ENCODE results near the gene CMIP. TPM values are rescaled to one million over a fixed set of nuclear protein-coding genes. Genes with fewer than 3 reads are reported as not detected.
A peak's percentile ranks its signal among the peaks of the same experiment; 100 is the strongest.

The CMIP gene
- total RNA-seq, 1 experiment from 2014 or later = 63.7 TPM

GRCh38 chr16:81450783-81451491 lies 6.3 kb downstream of the CMIP start (continued):
- no peak for TF ChIP-seq ELF4 (CRISPR knock-in tag; IDR thresholded peaks at IDR 0.05; ENCODE audit: low read depth)
- no peak for TF ChIP-seq ATF2 (CRISPR knock-in tag; IDR thresholded peaks at IDR 0.05; ENCODE audit: borderline replicate concordance, low read depth)
- TF ChIP-seq ARID4B (CRISPR knock-in tag; IDR thresholded peaks at IDR 0.05; ENCODE audit: borderline replicate concordance) = no peak

GRCh38 chr16:81451753-81452680 lies 7.4 kb downstream of the CMIP start:
- no peaks in the 10 kb centered on the region for H3K27me3 Mint-ChIP-seq (ENCODE audit: low read depth)
- DNase-seq (ENCODE audit: low spot score) (no peak), ATAC-seq (peak; percentile 13)

GRCh38 chr16:81453091-81453728 lies 8.6 kb downstream of the CMIP start:
- ChIA-PET POLR2A (interaction anchor here (0.6 kb wide), 1 partner anchor 230 kb away, joined by 3 read pairs; no protein-coding TSS in a partner anchor), CTCF (no interaction called here)
- H3K27ac Mint-ChIP-seq = no peak overlapping the region; the same call in 1 of the 2 replicates
- DNase-seq (ENCODE audit: low spot score) (no peak), ATAC-seq (no peak)
- H3K4me1 Mint-ChIP-seq = peaks cover 87% of the 10 kb centered on the region
- no peaks in the 10 kb centered on the region for H3K27me3 Mint-ChIP-seq (ENCODE audit: low read depth)
- H3K9me3 Mint-ChIP-seq = no peaks in the 10 kb centered on the region; the same call in 1 of the 2 replicates
- no peak overlapping the region for H3K4me3 Mint-ChIP-seq
- H3K36me3 Mint-ChIP-seq = peaks cover 15% of the 10 kb centered on the region
- TF ChIP-seq PRDM15 (CRISPR knock-in tag; IDR thresholded peaks at IDR 0.05) = no peak
- no peak for TF ChIP-seq ZSCAN18 (CRISPR knock-in tag; IDR thresholded peaks at IDR 0.05)
- no peak for TF ChIP-seq ZNF416 (CRISPR knock-in tag; IDR thresholded peaks at IDR 0.05)
- TF ChIP-seq ATF6 (CRISPR knock-in tag; IDR thresholded peaks at IDR 0.05) = no peak

More at GRCh38 chr16:81451753-81452680, 7.4 kb downstream of the CMIP start:
- Mint-ChIP-seq H3K27ac (peak overlapping the region; percentile 86), H3K9me3 (no peaks in the 10 kb centered on the region; the same call in 1 of the 2 replicates), H3K36me3 (peaks cover 10% of the 10 kb centered on the region), H3K4me1 (peaks cover 88% of the 10 kb centered on the region), H3K4me3 (no peak overlapping the region)
- CTCF ChIA-PET = interaction anchor here (0.6 to 1.5 kb wide), 5 partner anchors 8 to 130 kb away, joined by 3 to 4 read pairs (median 3); no protein-coding TSS in a partner anchor
- POLR2A ChIA-PET = no interaction called here
- TF ChIP-seq ZNF671 (CRISPR knock-in tag; IDR thresholded peaks at IDR 0.05) = no peak
- peak; percentile 87 for TF ChIP-seq GABPB1 (CRISPR knock-in tag; IDR thresholded peaks at IDR 0.05)
- TF ChIP-seq ETV6 (CRISPR knock-in tag; IDR thresholded peaks at IDR 0.05) = no peak
- no peak for TF ChIP-seq PREB (CRISPR knock-in tag; IDR thresholded peaks at IDR 0.05; ENCODE audit: borderline replicate concordance)
- no peak for TF ChIP-seq FOXK1 (CRISPR knock-in tag; IDR thresholded peaks at IDR 0.05)
- TF ChIP-seq ZNF416 (CRISPR knock-in tag; IDR thresholded peaks at IDR 0.05) = no peak

All from WTC11 (cell line).